Fibroblast of villous mesenchyme (primary cell): ENCODE data around the gene CCDC191. TPM values are rescaled to one million over a fixed set of nuclear protein-coding genes. Genes with fewer than 3 reads are reported as not detected.

Source experiments
- DNase-seq: peaks from one replicate; pipeline ENCODE4 v3.0.0-alpha.2; 2010; ENCODE audit warnings: low read depth
- H3K4me3 ChIP-seq: 2 replicates; pipeline ENCODE4 v1.5.1; 2011; ENCODE audit warnings: low read depth, mild to moderate bottlenecking, low read length
- total RNA-seq: library from RNA; depleted of rRNA; stranded (reverse); fragments of >200 nt; gene quantifications from 2 replicates; pipeline ENCODE4 v1.2.3, GENCODE V29; 2012
- TF ChIP-seq, protein P1 (sequence below): IDR thresholded peaks from 2 replicates; pipeline ENCODE4 v1.5.1; 2012; ENCODE audit warnings: low read depth, mild to moderate bottlenecking, low read length; ENCODE audit not compliant: insufficient read depth

The CCDC191 gene
- total RNA-seq, 1 donor, result 1.7 TPM

DNA sequence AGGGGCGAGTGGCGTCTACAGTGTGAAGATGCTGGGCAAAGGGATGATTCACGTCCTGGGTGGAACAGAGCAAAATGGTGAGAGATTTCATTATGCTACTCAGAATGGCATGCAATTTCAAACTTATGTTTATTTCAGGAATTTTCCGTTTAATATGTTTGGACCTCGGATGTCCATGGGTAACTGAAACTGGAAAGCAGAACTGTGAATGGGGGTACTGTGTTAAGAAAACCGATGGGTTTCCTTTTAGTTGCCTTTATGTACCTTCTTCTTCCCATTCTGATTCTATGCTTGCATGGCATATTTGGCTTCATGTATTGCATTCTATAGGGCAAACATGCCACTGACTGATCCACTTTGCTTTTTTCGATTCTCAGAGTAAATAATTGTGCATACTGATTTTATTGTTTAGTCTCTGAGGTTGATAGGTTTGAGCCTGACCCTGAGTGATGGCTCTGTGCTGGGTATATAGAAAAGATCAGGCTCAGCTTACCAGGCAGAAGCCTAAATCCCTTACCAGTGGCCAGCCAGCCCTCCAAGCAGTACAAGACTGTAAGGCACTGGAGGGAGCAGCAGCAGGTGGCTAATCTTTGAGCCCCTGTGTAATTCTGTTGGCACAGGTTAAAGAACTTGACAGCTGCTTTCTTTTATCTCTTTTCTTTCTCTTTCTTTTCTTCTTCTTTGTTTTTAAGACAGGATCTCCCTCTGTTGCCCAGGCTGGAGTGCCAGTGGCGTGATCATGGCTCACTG lies 4.8 kb upstream of the CCDC191 start:
- H3K4me3 ChIP-seq, result no peak overlapping the region
- DNase-seq, result no peak
- TF ChIP-seq, protein P1, sequence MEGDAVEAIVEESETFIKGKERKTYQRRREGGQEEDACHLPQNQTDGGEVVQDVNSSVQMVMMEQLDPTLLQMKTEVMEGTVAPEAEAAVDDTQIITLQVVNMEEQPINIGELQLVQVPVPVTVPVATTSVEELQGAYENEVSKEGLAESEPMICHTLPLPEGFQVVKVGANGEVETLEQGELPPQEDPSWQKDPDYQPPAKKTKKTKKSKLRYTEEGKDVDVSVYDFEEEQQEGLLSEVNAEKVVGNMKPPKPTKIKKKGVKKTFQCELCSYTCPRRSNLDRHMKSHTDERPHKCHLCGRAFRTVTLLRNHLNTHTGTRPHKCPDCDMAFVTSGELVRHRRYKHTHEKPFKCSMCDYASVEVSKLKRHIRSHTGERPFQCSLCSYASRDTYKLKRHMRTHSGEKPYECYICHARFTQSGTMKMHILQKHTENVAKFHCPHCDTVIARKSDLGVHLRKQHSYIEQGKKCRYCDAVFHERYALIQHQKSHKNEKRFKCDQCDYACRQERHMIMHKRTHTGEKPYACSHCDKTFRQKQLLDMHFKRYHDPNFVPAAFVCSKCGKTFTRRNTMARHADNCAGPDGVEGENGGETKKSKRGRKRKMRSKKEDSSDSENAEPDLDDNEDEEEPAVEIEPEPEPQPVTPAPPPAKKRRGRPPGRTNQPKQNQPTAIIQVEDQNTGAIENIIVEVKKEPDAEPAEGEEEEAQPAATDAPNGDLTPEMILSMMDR, result no peak

DNA sequence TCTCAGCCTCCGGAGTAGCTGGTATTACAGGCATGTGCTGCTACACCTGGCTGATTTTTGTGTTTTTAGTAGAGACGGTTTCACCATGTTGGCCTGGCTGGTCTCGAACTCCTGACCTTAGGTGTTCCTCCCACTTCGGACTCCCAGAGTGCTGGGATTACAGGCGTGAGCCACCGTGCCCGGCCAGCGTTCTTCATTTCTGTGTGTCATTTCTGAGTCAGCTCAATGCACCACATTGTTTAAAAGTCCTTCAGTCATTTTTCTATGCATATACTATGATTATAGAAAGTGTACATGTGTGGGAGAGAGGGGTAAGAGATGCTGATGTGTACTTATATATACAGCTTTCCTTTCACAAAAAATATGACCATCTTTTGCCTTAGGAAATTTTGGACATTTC lies 2.3 kb upstream of the CCDC191 start:
- no peak for DNase-seq
- TF ChIP-seq, protein P1, result no peak
- no peak overlapping the region for H3K4me3 ChIP-seq

DNA sequence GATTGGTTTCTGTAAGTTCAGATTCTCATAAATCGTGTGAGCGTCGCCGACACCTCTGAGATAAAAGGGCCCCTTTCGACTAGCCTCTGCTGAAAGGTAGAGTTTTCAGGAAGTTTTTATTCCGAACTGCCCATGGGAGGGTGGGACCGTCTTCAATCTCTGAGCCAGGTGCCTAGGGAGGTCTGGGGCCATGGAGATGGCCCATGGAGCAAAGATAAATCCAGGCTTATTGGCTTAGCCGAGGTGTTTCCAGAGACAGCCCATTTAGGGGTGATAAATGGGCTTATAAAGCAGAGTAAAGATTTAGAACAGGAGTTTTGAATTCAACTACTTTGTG lies 653 bp upstream of the CCDC191 start:
- DNase-seq, result no peak
- peak overlapping the region; percentile 69 for H3K4me3 ChIP-seq
- TF ChIP-seq, protein P1, result no peak

DNA sequence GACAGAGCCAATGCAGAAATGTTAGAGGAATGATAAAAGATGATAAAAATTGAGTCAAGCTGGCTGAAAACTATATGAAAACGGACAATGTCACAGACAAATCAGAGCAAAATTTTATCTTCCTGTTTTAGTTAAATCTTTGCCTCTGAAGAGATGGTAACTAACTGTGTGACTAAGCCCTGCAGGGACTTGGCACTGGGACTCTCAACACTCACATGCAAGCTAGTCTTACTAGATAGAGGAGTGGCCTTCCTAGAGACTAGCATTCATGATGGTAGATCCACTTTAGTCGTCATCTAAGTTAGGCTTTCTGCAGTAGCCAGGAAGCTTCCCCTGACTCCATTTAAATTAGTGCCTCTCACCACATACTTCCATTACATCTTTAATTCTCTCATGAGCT lies 4.1 kb downstream of the CCDC191 start:
- TF ChIP-seq, protein P1, result no peak
- no peak for DNase-seq
- H3K4me3 ChIP-seq, result no peak overlapping the region

DNA sequence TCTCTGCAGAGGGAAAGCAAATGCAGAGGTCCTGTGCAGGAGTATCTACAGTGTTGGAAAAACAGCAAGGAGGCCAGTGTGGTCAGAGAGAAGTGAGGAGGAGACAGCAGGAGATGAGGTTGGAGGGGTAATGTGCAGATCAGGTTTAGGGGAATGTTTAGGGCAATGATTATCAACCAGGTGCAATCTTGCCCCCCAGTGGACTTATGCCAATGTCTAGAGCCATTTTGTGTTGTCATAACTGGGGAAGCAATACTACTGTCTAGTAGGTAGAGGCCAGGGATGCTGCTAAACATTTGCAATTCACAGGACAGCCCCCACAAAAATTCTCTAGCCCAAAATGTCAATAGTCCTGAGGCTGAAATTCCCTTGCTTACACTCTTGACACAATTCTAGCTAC lies 13.1 kb downstream of the CCDC191 start:
- DNase-seq, result no peak
- TF ChIP-seq, protein P1, result no peak
- no peak overlapping the region for H3K4me3 ChIP-seq

DNA sequence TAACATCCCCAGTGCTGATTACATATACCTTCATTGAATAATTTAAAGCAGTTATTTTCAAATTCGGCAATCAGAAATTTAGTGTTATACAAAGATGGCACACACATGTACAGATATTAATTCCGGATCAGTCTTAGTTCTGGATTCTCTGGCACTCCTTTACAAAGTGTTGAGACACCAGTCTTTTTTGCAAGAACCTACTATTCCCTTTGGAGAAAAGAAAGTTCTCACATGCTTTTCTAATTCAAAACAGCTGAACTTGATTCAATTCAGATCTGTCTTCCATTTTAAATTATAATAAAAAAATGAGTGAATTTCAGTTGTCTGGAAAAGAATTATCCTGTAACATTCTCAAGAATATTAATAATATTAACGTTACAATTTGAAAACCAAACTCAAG lies 20.4 kb downstream of the CCDC191 start:
- no peak overlapping the region for H3K4me3 ChIP-seq
- DNase-seq, result no peak
- TF ChIP-seq, protein P1, result no peak
